A549 treated with Hydrocortisone at 1 μM for 4 hours (cell line): ENCODE measurements around the gene CTSG. TPM values are rescaled to one million over a fixed set of nuclear protein-coding genes. Genes with fewer than 3 reads are reported as not detected.

ENCODE experiments used
- total RNA-seq: library from RNA; stranded (reverse); fragments of 200-300 nt; extraction: Qiagen RNA extraction; gene quantifications from 5 replicates; pipeline ENCODE4 v1.2.3, GENCODE V29; 2022

CTSG gene, protein sequence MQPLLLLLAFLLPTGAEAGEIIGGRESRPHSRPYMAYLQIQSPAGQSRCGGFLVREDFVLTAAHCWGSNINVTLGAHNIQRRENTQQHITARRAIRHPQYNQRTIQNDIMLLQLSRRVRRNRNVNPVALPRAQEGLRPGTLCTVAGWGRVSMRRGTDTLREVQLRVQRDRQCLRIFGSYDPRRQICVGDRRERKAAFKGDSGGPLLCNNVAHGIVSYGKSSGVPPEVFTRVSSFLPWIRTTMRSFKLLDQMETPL
- total RNA-seq = not detected in 5 replicates

DNA sequence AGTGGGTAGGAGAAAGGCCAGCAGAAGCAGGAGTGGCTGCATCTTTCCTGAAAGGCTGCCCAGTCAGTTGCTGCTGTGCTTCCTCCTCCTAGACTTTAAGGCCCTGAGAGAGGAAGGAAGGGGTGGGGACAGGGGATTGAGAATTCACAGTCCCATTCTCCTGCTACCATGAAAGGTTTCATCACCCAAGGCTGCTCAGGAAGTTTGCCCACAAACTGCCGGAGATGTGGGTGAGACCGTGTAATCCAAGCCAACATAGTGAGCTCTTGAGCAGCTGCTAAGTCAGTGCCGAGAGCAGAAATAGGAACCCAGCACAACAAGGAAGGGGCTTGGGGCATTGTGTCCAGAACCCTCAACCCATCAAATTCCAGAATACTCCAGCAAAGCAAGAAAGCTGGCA lies at the start of gene CTSG:
CTSG (minus strand) TSS at position 69 of the 400 bp plus-strand sequence; CDS start at position 42, 27 bp downstream.

DNA sequence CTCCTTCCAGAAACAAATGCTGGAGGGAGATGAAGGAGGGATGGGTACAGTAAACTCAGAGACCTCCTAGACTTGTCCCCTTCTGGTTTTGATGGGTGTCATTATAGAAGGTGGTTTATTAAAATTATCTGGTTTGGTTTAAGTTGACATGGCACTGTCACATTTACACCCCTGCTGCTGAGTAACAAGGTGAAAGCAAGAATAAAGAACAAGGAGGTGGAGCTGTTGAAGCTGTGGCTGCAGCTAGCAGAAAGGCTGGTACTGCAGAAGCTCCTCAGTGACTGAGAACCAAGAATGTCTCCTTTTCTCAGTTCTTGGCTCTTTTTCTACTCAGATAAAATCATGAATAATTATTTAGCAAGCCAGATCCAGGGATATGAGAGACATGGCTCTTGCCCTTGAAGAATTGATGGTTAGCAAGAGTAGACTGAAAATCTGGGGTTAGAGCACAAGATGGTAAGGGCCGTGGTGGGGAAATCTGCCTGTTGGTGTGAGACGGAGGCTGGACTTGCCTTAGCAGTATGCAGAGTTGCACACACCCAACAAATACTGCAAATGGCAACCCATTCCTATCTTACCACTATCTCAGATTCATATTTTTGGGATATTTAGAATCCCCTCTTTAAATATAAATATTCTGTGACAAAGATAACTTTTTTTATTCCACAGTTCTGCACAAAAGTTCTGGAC lies 33.8 kb upstream of the CTSG start, which contains the start of gene GZMH:
GZMH (minus strand) TSS at position 31 of the 690 bp plus-strand sequence. CDS start 72 bp downstream, outside the sequence.

Other genes starting within 250 kb of the CTSG start
- gene ADCY4, start 241.2 kb downstream of the CTSG start, total RNA-seq = not detected in 5 replicates
- gene RIPK3, start 236.3 kb downstream of the CTSG start, total RNA-seq = not detected in 5 replicates
- gene NFATC4, start 208.1 kb downstream of the CTSG start, total RNA-seq = 0.10 to 0.31 TPM (median 0.15 TPM) in 4 of 5 replicates, not detected in the other
- 0.22 to 0.50 TPM (median 0.36 TPM) in 5 replicates for gene NYNRIN, start 177.2 kb downstream of the CTSG start, total RNA-seq
- gene CBLN3, start 146.6 kb downstream of the CTSG start, total RNA-seq = 0.97 to 1.3 TPM (median 1.2 TPM) in 5 replicates
- 22.5 to 30.4 TPM (median 25.8 TPM) in 5 replicates for gene KHNYN, start 146.3 kb downstream of the CTSG start, total RNA-seq
- 40.1 to 54.9 TPM (median 49.1 TPM) in 5 replicates for gene SDR39U1, start 133.5 kb downstream of the CTSG start, total RNA-seq
- gene CMA1, start 68.0 kb downstream of the CTSG start, total RNA-seq = not detected in 5 replicates
- not detected in 5 replicates for gene GZMH, start 33.4 kb upstream of the CTSG start, total RNA-seq
- not detected in 5 replicates for gene GZMB, start 57.9 kb upstream of the CTSG start, total RNA-seq